ENCODE data around the gene ATL2. TPM values are rescaled to one million over a fixed set of nuclear protein-coding genes. Genes with fewer than 3 reads are reported as not detected.

Gene ATL2
- total and polyA plus RNA-seq, 9 donors, result 47.9 to 149 (median 88.6) TPM

DNA sequence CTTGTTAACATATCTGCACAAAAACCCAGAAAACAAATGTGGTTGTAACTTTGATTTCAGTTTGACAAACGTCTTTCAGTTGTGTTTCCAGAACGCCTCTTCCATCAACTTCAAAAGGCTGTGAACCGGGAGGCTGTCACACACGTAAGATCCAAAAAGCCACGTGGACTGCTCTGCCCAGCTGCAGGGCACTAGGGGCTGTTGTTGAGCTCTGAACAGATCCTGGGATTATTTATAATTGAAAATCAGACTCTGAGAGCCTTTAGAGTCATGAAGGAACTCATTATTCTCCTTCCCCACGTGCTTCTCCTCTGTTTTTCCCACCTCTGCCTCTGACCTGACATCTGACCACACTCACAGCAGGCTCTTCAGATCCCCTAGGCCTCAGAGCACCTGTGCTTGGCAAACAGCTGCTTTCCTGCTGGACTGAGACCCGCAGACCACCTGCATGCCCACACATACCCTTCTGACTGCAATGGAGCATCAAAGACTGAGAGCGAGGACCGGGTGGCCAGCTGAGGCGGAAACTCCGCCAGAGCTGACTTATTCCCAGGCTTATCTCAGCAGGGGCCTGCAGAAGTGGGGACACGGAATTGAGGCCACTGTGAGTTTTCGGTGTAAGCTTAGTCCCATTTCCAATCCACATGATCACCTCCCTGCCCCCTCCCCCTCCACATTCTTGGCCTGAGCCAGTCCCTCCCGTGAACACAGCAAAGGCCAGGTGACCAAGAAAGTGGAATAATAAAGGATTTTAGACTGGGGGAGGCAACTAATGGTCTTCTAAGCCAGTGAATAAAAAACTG is 114.8 kb downstream of the ATL2 start:
- H3K27ac ChIP-seq, result no peak overlapping the region
- intact Hi-C loops (cut with DNase I), result loop anchor here in 1 of 4 donors (10.0 kb wide), 1 partner anchor 187 kb away; the partner anchor contains the start of gene CYP1B1
- TF ChIP-seq POLR2A (IDR thresholded peaks at IDR 0.05), result no peak
- TF ChIP-seq, protein P1, sequence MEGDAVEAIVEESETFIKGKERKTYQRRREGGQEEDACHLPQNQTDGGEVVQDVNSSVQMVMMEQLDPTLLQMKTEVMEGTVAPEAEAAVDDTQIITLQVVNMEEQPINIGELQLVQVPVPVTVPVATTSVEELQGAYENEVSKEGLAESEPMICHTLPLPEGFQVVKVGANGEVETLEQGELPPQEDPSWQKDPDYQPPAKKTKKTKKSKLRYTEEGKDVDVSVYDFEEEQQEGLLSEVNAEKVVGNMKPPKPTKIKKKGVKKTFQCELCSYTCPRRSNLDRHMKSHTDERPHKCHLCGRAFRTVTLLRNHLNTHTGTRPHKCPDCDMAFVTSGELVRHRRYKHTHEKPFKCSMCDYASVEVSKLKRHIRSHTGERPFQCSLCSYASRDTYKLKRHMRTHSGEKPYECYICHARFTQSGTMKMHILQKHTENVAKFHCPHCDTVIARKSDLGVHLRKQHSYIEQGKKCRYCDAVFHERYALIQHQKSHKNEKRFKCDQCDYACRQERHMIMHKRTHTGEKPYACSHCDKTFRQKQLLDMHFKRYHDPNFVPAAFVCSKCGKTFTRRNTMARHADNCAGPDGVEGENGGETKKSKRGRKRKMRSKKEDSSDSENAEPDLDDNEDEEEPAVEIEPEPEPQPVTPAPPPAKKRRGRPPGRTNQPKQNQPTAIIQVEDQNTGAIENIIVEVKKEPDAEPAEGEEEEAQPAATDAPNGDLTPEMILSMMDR (IDR thresholded peaks at IDR 0.05), result no peak
- TF ChIP-seq EP300 (IDR thresholded peaks at IDR 0.05), result no peak
- WGBS, 3 donors, result 90 to 94% (median 93%) methylated on average over 14 of the region's 14 CpGs
- peaks cover 4% of the 10 kb centered on the region for H3K4me1 ChIP-seq (ENCODE audit: insufficient read depth)
- no peak for DNase-seq
- no peaks in the 10 kb centered on the region for H3K9me3 ChIP-seq
- no peak overlapping the region for H3K4me3 ChIP-seq
- no peaks in the 10 kb centered on the region for H3K36me3 ChIP-seq
- no peaks in the 10 kb centered on the region for H3K27me3 ChIP-seq

DNA sequence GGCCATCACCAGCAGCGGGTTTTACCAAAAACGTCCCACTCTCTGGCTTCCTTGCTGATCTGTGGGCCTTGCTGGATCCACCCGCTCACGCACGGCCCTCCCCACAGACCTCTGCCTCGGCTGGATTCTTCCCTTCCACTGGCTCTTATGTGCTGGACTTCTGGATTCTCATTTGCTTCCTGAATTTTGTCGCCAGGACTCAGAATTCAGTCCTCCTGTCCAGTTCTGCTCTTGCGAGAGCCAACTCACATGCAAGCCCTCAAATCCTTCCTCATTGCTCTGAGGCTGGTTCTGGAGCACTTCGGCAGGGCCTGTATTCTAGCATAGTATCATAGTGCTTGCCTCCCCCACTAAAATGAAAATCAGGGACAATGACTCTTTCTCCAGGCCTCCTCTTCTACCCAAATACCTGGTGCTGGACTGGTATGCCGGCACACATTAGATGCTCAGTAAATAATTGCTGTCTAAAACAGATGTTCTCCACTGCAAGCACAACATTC is 115.5 kb downstream of the ATL2 start:
- H3K4me3 ChIP-seq, result no peak overlapping the region
- TF ChIP-seq EP300 (IDR thresholded peaks at IDR 0.05), result no peak
- TF ChIP-seq, protein P1 (IDR thresholded peaks at IDR 0.05), result no peak
- no peak for TF ChIP-seq POLR2A (IDR thresholded peaks at IDR 0.05)
- H3K27ac ChIP-seq, result no peak overlapping the region
- WGBS, 3 donors, result 88 to 95% (median 90%) methylated on average over 10 of the region's 10 CpGs
- DNase-seq, result no peak
- H3K9me3 ChIP-seq, result no peaks in the 10 kb centered on the region
- no peaks in the 10 kb centered on the region for H3K27me3 ChIP-seq
- no peaks in the 10 kb centered on the region for H3K36me3 ChIP-seq
- intact Hi-C loops (cut with DNase I), result loop anchor here in 1 of 4 donors (10.0 kb wide), 1 partner anchor 187 kb away; the partner anchor contains the start of gene CYP1B1
- peaks cover 4% of the 10 kb centered on the region for H3K4me1 ChIP-seq (ENCODE audit: insufficient read depth)

DNA sequence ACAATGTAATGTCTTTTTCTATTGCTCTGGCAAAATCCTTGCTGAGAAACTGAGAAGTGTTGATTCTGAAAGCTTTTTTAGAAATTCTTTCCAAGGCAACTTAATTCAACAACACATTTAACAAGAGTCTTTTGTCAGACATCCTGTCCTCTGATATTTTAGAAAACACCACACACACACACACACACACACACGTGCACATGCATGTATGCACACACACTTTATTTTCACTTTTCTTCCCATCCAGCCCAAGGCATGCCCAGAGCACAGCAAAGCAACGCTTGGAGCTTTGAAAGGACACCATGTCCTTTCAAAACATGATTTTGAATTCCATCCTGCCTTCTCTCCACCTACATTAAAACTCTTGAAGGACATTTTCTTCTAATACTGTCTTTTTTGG is 116.1 kb downstream of the ATL2 start:
- Histone ChIP-seq H3K36me3 (no peaks in the 10 kb centered on the region), H3K9me3 (no peaks in the 10 kb centered on the region), H3K27ac (no peak overlapping the region), H3K4me1 (ENCODE audit: insufficient read depth) (peaks cover 4% of the 10 kb centered on the region), H3K4me3 (no peak overlapping the region), H3K27me3 (no peaks in the 10 kb centered on the region)
- TF ChIP-seq, protein P1 (IDR thresholded peaks at IDR 0.05), result no peak
- TF ChIP-seq POLR2A (IDR thresholded peaks at IDR 0.05), result no peak
- no peak for TF ChIP-seq EP300 (IDR thresholded peaks at IDR 0.05)
- no peak for DNase-seq
- intact Hi-C loops (cut with DNase I), result loop anchor here in 1 of 4 donors (10.0 kb wide), 1 partner anchor 186 kb away; the partner anchor contains the start of gene CYP1B1
- 52 to 67% (median 65%) methylated on average over 2 of the region's 2 CpGs for WGBS, 3 donors

DNA sequence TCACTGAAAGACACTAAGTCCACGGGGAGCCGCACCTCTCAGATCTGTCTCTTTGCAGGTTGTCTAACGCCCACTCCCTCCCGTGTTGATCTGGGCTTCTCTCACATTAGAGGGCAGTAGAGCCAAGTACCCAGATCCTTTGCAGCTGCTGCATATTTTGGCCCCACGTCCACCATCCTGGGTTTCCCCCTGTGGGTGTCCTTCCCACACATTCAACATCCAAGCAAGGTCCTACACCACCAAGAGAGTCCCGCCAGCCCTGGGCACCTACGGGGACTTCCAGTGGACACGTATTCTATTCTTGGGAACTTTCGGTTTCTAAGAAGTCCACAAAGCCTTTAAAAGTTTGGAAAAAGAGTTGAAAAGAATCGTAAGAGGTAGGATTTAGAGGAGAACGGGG is 116.6 kb downstream of the ATL2 start:
- Histone ChIP-seq H3K36me3 (no peaks in the 10 kb centered on the region), H3K27me3 (no peaks in the 10 kb centered on the region), H3K4me3 (no peak overlapping the region), H3K9me3 (no peaks in the 10 kb centered on the region), H3K4me1 (ENCODE audit: insufficient read depth) (peaks cover 4% of the 10 kb centered on the region), H3K27ac (no peak overlapping the region)
- no peak for DNase-seq
- intact Hi-C loops (cut with DNase I), result loop anchor here in 1 of 4 donors (10.0 kb wide), 1 partner anchor 186 kb away; the partner anchor contains the start of gene CYP1B1
- 78 to 85% (median 80%) methylated on average over 11 of the region's 11 CpGs for WGBS, 3 donors
- TF ChIP-seq EP300 (IDR thresholded peaks at IDR 0.05), result no peak
- TF ChIP-seq POLR2A (IDR thresholded peaks at IDR 0.05), result no peak
- TF ChIP-seq, protein P1 (IDR thresholded peaks at IDR 0.05), result no peak
